ENCODE measurements around the gene BLCAP.
"Not testable (repeated sequence)": the region's sequence is repeated elsewhere in the genome, so short reads cannot be mapped to it uniquely, and the experiment has no call there.

BLCAP gene

GRCh38 chr20:37513779-37514359 lies 13.8 kb downstream of the BLCAP start:
- DNase-seq: no peak

DNA sequence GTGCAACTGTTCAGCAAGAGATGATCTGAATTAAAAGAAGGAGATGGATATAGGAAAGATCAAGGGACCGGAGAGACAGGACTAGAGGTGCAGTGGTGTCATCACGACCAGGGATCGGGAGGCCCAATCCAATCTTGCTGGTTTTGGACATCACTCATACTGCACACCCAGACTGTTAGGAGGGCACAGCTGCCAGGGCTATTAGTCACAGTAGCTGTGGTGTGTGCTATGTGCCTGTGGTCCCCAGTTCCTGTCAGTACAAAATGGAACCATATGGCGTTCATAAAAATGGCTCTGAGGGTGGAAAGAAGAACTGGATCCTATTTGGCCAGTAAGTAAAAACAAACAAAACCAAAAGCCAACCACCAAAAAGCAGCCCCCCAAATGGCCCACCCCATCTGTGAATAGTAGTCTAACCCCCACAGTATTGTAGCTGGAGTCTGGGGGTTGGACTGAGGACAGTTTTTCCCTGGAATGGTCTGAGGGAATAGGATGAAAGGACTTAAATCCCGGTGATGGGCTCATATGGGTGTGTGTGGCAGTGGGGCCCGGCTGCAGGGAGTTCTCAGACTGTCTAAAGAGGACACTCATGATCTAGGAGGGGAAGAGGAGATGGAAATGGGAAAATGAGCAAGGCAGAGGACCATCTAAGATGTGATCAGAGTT lies 15.9 kb downstream of the BLCAP start:
- DNase-seq: peak; percentile 94

DNA sequence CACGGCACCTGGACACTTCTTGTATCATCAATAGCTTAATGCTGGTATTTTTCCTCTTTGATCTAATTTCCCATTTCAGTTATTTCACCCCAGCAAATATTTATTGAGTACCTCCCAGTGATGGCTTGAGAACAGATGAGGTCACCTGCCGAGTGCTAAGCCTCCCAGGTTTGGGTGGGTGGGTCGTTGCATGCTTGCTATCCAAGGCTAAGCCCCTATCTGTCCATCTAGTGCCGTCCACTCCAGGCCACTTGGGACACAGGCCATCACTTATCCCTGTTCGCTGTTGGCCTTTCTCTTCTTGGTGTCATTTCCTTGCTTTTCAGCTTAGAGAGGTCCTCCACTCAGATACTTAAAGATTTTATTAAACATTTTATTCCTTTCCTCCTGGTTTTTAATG lies 17.4 kb downstream of the BLCAP start:
- no peak for DNase-seq

GRCh38 chr20:37506152-37506725 lies 21.4 kb downstream of the BLCAP start:
- no peak for DNase-seq

GRCh38 chr20:37505263-37506151 lies 22.2 kb downstream of the BLCAP start:
- no peak for DNase-seq

GRCh38 chr20:37504404-37505096 lies 23.1 kb downstream of the BLCAP start:
- DNase-seq: no peak

DNA sequence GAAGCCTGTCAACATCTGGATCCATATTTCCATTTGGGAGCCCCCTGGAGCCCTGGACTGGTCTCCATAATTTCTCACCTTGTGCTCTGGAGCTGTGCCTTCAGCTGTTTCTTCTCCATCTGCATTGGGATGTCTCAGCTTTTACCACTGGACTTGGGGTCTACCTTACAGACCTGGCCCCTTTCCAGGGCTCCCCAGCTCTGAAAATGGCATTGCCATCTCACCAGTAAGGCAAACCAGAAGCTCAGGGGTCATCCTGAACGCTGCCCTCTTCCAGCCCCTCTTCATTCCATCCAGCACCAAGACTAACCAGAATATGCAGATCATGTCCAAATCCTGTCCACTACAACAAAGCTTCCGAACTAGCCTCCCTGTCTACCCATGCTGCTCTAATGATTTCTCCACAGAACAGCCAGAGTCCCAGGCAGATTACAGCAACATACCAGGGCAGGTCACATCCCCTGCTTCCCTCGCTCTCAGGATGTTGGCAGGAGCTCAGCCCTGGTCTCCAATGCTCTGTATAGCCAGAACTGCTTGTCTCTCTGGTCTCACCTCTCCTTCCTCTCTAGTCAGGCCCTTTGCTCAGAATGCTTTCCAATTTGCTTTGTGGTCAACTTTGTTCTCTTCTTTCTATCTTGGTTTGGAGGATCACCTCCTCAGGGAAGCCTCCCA lies 24.3 kb downstream of the BLCAP start:
- DNase-seq: no peak

GRCh38 chr20:37502654-37503053 lies 25.0 kb downstream of the BLCAP start:
- DNase-seq: no peak

DNA sequence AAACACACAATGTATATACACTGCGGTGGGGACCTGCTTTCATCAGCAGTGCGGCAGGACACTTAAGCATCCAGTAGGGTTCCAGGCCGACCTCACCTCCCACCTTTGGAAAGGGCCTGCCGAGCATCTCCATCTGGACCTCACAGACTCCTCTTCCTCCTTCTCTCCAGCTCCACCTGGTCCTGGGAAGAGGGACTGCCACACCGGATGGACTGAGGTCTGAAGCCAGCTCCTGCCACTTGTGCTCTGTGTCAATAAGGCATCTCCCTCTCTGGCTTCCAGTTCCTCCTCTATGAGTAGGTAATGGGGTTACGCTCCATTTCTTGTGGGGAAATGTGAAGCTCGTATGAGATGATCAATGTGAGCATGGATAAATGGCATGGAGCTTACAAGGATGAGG lies 25.7 kb downstream of the BLCAP start:
- no peak for DNase-seq

DNA sequence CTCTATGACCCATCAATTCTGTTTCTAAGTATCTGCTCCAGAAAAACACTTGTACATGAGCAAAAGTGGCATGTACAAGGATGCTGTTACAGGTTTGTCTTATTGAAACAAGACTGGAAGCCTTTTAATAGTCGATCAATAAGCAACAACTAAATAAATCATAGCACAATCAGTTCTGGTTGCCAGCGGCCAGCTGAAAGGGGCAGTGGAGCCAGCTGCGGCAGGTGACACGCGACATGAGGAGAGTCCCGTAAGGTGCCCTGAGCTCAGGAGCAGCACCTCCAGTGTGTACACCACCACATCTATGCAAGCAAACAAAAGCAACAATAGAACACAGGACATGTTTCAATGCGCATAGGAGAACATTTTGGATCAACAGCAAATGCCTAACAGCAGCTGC lies 27.4 kb downstream of the BLCAP start:
- DNase-seq: no peak

DNA sequence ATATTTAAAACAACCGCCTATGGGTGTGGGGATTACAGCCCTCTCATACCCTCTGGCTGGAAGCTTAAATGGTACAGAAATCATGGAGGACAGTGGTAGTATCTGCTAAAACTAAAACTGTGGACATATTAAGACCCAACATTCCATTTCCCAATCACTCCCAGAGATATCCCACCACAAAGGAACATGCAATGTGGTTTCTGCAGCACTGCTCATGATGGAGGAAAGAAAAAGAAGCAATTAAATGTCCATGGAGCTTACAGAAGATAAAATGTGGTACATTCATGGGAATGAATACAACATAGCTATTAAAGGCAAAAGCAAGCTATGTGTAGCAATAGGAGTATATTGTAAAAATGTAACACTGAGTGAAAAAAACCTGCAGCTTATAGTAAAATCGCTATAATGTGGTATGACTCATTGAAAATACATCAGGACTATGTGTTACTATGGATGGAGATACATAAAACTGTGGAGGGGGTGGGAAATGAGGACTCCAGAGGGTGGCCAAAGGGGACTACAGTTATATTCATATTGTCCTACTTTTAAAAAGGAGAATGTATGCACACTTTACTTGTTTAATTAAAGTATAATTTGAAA lies 29.5 kb downstream of the BLCAP start:
- DNase-seq: peak; percentile 77

- no peak for DNase-seq
These were observed 32.9 kb downstream of the BLCAP start for GRCh38 chr20:37494796-37495195.

- no peak for DNase-seq
These were observed 33.4 kb downstream of the BLCAP start for GRCh38 chr20:37494301-37494700.

DNA sequence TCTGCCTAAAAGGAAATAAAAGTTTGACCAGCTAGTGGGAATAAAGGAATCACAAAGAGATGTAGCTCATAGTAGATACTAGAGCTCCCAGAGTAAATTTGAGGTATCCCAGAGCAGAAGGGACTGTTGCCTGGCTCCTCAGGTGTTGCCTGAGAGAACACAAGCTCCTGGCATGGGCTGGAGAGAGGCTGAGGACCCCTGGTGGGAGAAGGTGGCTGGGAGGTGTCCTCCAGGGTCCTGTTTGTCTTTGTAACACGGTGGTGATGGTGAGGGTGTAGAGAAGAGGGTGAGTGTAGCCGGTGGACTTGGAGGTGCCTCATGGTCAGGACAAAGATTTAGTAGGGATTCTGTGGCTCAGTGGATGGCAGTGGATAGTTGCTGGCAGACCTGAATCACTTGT lies 34.7 kb downstream of the BLCAP start:
- no peak for DNase-seq

DNA sequence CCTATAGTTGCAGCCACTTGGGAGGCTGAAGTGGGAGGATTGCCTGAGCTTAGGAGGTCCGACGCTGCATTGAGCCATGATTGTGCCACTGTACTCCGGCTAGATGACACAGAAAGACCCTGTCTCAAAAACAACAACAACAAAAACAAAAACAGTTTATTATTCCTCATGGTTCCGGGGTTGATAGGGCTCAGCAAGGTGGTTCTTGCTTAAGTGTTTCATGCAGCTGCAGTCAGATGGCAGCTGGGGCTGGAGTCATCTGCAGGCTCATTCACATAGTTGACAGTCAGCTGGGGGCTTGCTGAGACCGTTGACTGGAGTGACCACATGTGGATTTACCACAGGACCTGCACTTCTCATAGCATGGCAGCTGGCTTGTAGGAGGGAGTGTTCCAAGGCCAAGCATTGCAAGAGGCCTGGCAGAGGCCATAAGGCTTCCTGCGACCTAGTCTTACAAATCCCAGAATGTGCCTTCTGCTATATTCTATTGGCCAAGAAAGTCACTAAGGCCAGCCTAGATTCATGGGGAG lies 35.5 kb downstream of the BLCAP start:
- no peak for DNase-seq

DNA sequence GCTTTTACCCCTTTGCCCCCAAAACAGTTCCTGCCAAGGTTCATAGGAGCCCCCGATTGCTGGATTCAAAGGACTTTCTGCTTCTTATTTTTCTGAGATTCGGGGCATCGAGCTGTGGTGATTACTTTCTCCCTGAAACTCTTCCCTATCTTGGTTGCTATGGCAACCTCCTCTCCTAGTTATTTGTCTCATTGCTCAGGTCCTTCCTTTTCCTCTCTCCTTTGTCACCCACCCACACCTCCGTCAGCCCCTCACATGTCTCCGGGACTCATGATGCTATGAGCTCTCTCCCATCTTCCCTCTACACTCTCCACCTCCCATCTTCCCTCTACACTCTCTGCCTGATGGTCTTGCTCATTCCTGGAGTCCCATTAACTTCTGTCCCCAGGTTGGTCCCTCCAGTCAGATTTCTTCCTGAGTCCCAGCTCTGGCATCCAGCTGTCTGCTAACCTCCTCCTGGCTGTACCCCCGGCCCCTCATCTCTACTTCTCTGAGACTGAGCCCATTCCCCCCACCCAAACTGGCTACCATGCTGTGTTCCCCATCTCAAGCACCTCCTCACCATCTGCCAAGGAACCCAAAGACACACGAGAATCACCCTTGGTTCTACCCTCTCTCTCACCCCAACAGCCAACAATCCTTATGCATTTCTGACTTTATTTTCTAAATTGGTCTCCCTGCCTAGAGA lies 36.9 kb downstream of the BLCAP start:
- DNase-seq: no peak

GRCh38 chr20:37486209-37486608 lies 41.5 kb downstream of the BLCAP start:
- not testable (repeated sequence) for DNase-seq

GRCh38 chr20:37484331-37484730 lies 43.3 kb downstream of the BLCAP start:
- DNase-seq: no peak

DNA sequence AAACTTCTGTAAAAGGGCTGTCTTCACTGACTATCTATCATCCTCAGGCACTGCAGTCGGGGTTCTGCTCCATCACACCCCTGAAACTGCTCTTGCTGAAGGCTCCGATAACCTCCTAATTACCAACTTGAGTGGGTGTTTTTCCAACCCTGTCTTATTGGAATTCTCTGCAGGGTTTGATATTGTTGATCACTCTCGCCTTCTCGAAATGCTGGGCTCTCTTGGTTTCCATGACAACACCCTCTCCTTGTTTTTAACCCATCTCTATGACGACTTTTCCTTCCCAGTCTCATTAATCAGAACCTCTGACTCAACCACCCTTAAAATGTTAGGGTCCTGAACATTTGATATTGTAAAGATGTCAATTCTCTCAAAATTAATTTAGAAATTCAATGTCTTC lies 46.1 kb downstream of the BLCAP start:
- DNase-seq: no peak

- DNase-seq: no peak
These were observed 46.8 kb downstream of the BLCAP start for GRCh38 chr20:37480919-37481318.
